Heart left ventricle (tissue), 16 donors: ENCODE results near the gene PM20D1. TPM values are rescaled to one million over a fixed set of nuclear protein-coding genes. Genes with fewer than 3 reads are reported as not detected.

ENCODE experiments used
- ATAC-seq, 4 donors: fragments of 200-7000 bp; cut with Tn5 transposase; one replicate each; pipeline ENCODE4 v1.9.1; 2020 to 2022; ENCODE audit warnings: moderate library complexity in 4 of 4, mild to moderate bottlenecking in 3 of 4, moderate number of reproducible peaks in 1 of 4
- DNase-seq, 5 donors: peaks; one replicate each; pipeline ENCODE4 v3.0.0-alpha.2; 2020
- H3K27ac ChIP-seq, 12 donors: fragments of 200-600 bp; sonication (generic) in 4 of 12; one replicate each; pipeline versions ENCODE4 v1.5.0 to v1.8.0; 2016 to 2022; ENCODE audit warnings: mild to moderate bottlenecking in 2 of 12
- H3K27me3 ChIP-seq, 9 donors: fragments of 200-600 bp; sonication (generic) in 2 of 9; one replicate each; pipeline versions ENCODE4 v1.5.1 to v1.8.0; 2016 to 2022; ENCODE audit warnings: mild to moderate bottlenecking in 3 of 9
- H3K36me3 ChIP-seq, 9 donors: fragments of 200-600 bp; sonication (generic) in 2 of 9; one replicate each; pipeline versions ENCODE4 v1.5.0 to v1.8.0; 2018 to 2022; ENCODE audit warnings: mild to moderate bottlenecking in 2 of 9
- H3K4me1 ChIP-seq, 12 donors: fragments of 200-600 bp; sonication (generic) in 4 of 12; one replicate each; pipeline versions ENCODE4 v1.5.0 to v1.8.0; 2016 to 2022; ENCODE audit warnings: mild to moderate bottlenecking in 3 of 12
- H3K4me3 ChIP-seq, 12 donors: fragments of 200-600 bp; sonication (generic) in 4 of 12; one replicate each; pipeline versions ENCODE4 v1.5.0 to v1.8.0; 2017 to 2022; ENCODE audit warnings: mild to moderate bottlenecking in 9 of 12, moderate library complexity in 4 of 12
- H3K9me3 ChIP-seq, 12 donors: fragments of 200-600 bp; sonication (generic) in 4 of 12; one replicate each; pipeline versions ENCODE4 v1.5.0 to v1.8.0; 2016 to 2022; ENCODE audit warnings: mild to moderate bottlenecking in 1 of 12
- POLR2A ChIP-seq, 2 donors: fragments of 450-650 bp; IDR thresholded peaks; one replicate each; pipeline ENCODE4 v1.6.1; 2017; ENCODE audit warnings: antibody characterized with exemption in 2 of 2, mild to moderate bottlenecking in 2 of 2, moderate library complexity in 2 of 2
- WGBS, 4 donors: extraction: QIAGEN DNeasy Blood & Tissue Kit in 2 of 4; methylation state at CpG; one replicate each; pipeline versions ENCODE4 v1.1.5 to v1.1.7; 2013 to 2018; 5-methylcytosine and 5-hydroxymethylcytosine counted together
- intact Hi-C, 10 donors: fragments of 100-400 bp; cut with DNase I; formaldehyde crosslinking; loops; one replicate each; pipeline versions ENCODE4 v1.11.1 to v1.14.2; 2022
- polyA plus RNA-seq, 2 donors: library from polyadenylated mRNA; stranded (reverse); fragments of 200-250 nt; gene quantifications; one replicate each; pipeline ENCODE4 v1.2.3, GENCODE V29; 2013
- total RNA-seq, 9 donors: library from RNA; depleted of rRNA in 2 of 9; stranded (reverse); fragments of >200 nt in 2 of 9; fragmentation: NEBNext Ultra II Directional in 3 of 9; extraction: Animal tissue kit (Norgen Biotek cat#: 25700) in 3 of 9; gene quantifications; one replicate each; pipeline versions ENCODE4 v1.1.0 to v1.2.4, GENCODE V29; 2016 to 2023
- TF ChIP-seq, protein P1 (sequence below), 12 donors: fragments of 200-600 bp; sonication (generic) in 4 of 12; IDR thresholded peaks; one replicate each; pipeline versions ENCODE4 v1.5.0 to v1.8.0; 2018 to 2022; ENCODE audit warnings: antibody characterized with exemption in 12 of 12, mild to moderate bottlenecking in 5 of 12
- donor health status: ischemic (EF 13 %, LVEDD 7.1; RV severe dilation, severe dysfunction).
- donor health status: healthy with polysubstance abuse.
- donor health status: DM: no; HTN: yes; CAD: no.
- donor health status: DM: no; HTN: no; CAD: no.
- donor health status: ischemic (EF 25% LVEDD 6.9; RV normal size, moderate dysfunction).
- donor health status: ischemic (EF 25% LVEDD 5.7; RV mildly dilated, moderate dysfunction).
- donor health status: healthy.
- donor health status: DM: yes; HTN: yes; CAD: no.
- donor health status: ischemic (EF 35%, LVEDD 5.7; RV mildly dilated, moderate dysfunction).
- donor health status: nonischemic (EF 11% LVEDD 7.7; RV severe dilation, severe dysfunction).
- donor health status: DM: yes; HTN: yes; CAD: no.
- donor health status: PGD.
- donor health status: ischemic (EF 29% LVEDD 5.4; RV normal size, mild dysfunction).
- donor health status: nonischemic (EF 23%, LVEDD 6.1; RV moderate dilation, normal function).

The PM20D1 gene
- total and polyA plus RNA-seq, 11 donors: 0.28 to 1.4 (median 0.71) TPM; not detected in 1

GRCh38 chr1:205791568-205792180, 58.3 kb downstream of the PM20D1 start:
- Histone ChIP-seq H3K27ac (peak overlapping the region in 4 of 12 donors; percentile 1 to 25 (median 10)), H3K36me3 (peaks cover 0 to 81% (median 69%) of the 10 kb centered on the region in 9 donors)
- WGBS, 4 donors: 39 to 60% (median 47%) methylated on average over 3 to 5 of the region's 5 CpGs

GRCh38 chr1:205787287-205787916, 62.5 kb downstream of the PM20D1 start:
- no peak for TF ChIP-seq POLR2A (IDR thresholded peaks at IDR 0.05)
- TF ChIP-seq, protein P1, sequence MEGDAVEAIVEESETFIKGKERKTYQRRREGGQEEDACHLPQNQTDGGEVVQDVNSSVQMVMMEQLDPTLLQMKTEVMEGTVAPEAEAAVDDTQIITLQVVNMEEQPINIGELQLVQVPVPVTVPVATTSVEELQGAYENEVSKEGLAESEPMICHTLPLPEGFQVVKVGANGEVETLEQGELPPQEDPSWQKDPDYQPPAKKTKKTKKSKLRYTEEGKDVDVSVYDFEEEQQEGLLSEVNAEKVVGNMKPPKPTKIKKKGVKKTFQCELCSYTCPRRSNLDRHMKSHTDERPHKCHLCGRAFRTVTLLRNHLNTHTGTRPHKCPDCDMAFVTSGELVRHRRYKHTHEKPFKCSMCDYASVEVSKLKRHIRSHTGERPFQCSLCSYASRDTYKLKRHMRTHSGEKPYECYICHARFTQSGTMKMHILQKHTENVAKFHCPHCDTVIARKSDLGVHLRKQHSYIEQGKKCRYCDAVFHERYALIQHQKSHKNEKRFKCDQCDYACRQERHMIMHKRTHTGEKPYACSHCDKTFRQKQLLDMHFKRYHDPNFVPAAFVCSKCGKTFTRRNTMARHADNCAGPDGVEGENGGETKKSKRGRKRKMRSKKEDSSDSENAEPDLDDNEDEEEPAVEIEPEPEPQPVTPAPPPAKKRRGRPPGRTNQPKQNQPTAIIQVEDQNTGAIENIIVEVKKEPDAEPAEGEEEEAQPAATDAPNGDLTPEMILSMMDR (IDR thresholded peaks at IDR 0.05): no peak
- ATAC-seq (peak; percentile 18 to 48 (median 28)), DNase-seq (no peak)
- no peak overlapping the region for H3K4me3 ChIP-seq
- peaks cover 0 to 38% (median 26%) of the 10 kb centered on the region in 9 donors for H3K36me3 ChIP-seq
- 43 to 48% (median 45%) methylated on average over 10 of the region's 10 CpGs for WGBS, 4 donors
- H3K27ac ChIP-seq: peak overlapping the region; percentile 35 to 82 (median 72)
- H3K27me3 ChIP-seq: no peaks in the 10 kb centered on the region
- peaks cover 0 to 45% (median 10%) of the 10 kb centered on the region in 12 donors for H3K4me1 ChIP-seq
- H3K9me3 ChIP-seq: no peaks in the 10 kb centered on the region
- intact Hi-C loops: loop anchor here in 1 of 10 donors (5.0 kb wide), 1 partner anchor 190 kb away; no protein-coding TSS in a partner anchor

More at GRCh38 chr1:205791568-205792180, 58.3 kb downstream of the PM20D1 start:
- intact Hi-C loops: loop anchor here (1.0 to 10.0 kb wide), 9 partner anchors 116 to 316 kb away; no protein-coding TSS in a partner anchor
- Histone ChIP-seq H3K27me3 (no peaks in the 10 kb centered on the region), H3K9me3 (no peaks in the 10 kb centered on the region), H3K4me1 (peaks cover 0 to 23% (median 1%) of the 10 kb centered on the region in 12 donors), H3K4me3 (no peak overlapping the region)
- peak in 3 of 5 donors; percentile 60 to 69 (median 61) for DNase-seq
- peak; percentile 55 to 71 (median 62) for ATAC-seq
- TF ChIP-seq, protein P1 (IDR thresholded peaks at IDR 0.05): peak; percentile 49 to 82 (median 74)
- no peak for TF ChIP-seq POLR2A (IDR thresholded peaks at IDR 0.05)

DNA sequence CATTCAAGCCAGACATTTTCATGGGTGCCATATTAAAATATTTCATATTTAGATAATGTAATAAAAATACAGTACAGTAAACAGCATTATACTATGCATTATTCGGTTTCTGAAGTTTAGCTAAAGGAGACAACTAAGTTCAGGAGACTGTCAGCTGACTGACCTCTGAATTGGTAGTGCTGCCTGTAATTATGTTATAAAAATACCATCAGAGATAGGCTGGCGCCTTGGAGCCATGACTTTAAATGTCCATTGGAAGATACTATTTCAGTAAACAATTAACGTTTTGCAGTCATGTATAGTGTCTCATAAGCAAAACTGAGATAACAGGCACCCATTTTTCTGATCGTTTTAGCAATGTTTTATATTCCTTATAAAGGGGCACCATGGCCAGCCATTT, 63.3 kb downstream of the PM20D1 start:
- TF ChIP-seq, protein P1 (IDR thresholded peaks at IDR 0.05): no peak
- TF ChIP-seq POLR2A (IDR thresholded peaks at IDR 0.05): no peak
- ATAC-seq: peak; percentile 24 to 29 (median 26)
- H3K4me1 ChIP-seq: peaks cover 0 to 39% (median 10%) of the 10 kb centered on the region in 12 donors
- H3K4me3 ChIP-seq: no peak overlapping the region
- H3K27ac ChIP-seq: peak overlapping the region; percentile 35 to 82 (median 72)
- intact Hi-C loops: loop anchor here in 1 of 10 donors (5.0 kb wide), 1 partner anchor 191 kb away; no protein-coding TSS in a partner anchor
- peaks cover 0 to 30% (median 18%) of the 10 kb centered on the region in 9 donors for H3K36me3 ChIP-seq
- H3K9me3 ChIP-seq: no peaks in the 10 kb centered on the region
- DNase-seq: no peak
- 39 to 46% (median 44%) methylated on average over 4 of the region's 4 CpGs for WGBS, 4 donors
- H3K27me3 ChIP-seq: no peaks in the 10 kb centered on the region

GRCh38 chr1:205785446-205785845, 64.5 kb downstream of the PM20D1 start:
- no peak for DNase-seq

More at GRCh38 chr1:205785446-205785845, 64.5 kb downstream of the PM20D1 start:
- peaks cover 0 to 19% (median 8%) of the 10 kb centered on the region in 9 donors for H3K36me3 ChIP-seq
- H3K9me3 ChIP-seq: no peaks in the 10 kb centered on the region
- intact Hi-C loops: loop anchor here in 1 of 10 donors (5.0 kb wide), 1 partner anchor 192 kb away; no protein-coding TSS in a partner anchor
- H3K27ac ChIP-seq: peak overlapping the region in 4 of 12 donors; percentile 4 to 72 (median 38)
- ATAC-seq: no peak
- no peaks in the 10 kb centered on the region for H3K27me3 ChIP-seq
- TF ChIP-seq, protein P1 (IDR thresholded peaks at IDR 0.05): no peak
- no peak for TF ChIP-seq POLR2A (IDR thresholded peaks at IDR 0.05)
- 85 to 90% (median 88%) methylated on average over 9 of the region's 9 CpGs for WGBS, 4 donors
- peaks cover 0 to 39% (median 10%) of the 10 kb centered on the region in 12 donors for H3K4me1 ChIP-seq
- H3K4me3 ChIP-seq: no peak overlapping the region
